ENCODE results near the gene GNG7. TPM values are rescaled to one million over a fixed set of nuclear protein-coding genes. Genes with fewer than 3 reads are reported as not detected.
"Not testable (repeated sequence)": the region's sequence is repeated elsewhere in the genome, so short reads cannot be mapped to it uniquely, and the experiment has no call there.

GNG7 gene
- total RNA-seq, 4 donors from 2014 or later: 4.7 to 15.6 (median 9.2) TPM

DNA sequence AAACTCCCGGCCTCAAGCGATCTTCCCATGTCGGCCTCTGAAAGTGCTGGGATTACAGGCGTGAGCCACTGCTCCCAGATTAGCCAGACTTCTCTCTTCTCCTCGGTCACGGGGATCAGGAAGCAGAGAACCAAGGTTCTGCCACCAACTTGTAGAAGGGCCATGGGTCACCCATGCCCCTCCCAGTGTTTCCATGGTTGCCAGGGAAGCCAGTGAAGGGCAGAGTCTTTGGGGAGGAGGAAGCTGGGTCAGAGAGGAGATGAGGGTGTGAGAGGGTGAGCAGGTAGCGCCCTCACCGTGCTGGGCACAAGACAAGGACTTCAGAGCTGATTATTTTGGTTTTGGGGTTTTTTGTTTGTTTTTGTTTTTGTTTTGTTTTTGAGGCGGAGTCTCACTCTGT lies 77.1 kb downstream of the GNG7 start:
- no peaks in the 10 kb centered on the region for H3K36me3 ChIP-seq
- H3K27ac ChIP-seq: peak overlapping the region in 1 of 4 donors; percentile 36
- ATAC-seq: no peak
- H3K9me3 ChIP-seq: peaks cover 0 to 2% (median 0%) of the 10 kb centered on the region in 3 donors
- H3K4me1 ChIP-seq: peaks cover 0 to 29% (median 4%) of the 10 kb centered on the region in 3 donors
- TF ChIP-seq POLR2A (IDR thresholded peaks at IDR 0.05) (no peak), EP300 (IDR thresholded peaks at IDR 0.05) (no peak), POLR2AphosphoS5 (IDR thresholded peaks at IDR 0.05) (no peak)
- TF ChIP-seq, protein P1, sequence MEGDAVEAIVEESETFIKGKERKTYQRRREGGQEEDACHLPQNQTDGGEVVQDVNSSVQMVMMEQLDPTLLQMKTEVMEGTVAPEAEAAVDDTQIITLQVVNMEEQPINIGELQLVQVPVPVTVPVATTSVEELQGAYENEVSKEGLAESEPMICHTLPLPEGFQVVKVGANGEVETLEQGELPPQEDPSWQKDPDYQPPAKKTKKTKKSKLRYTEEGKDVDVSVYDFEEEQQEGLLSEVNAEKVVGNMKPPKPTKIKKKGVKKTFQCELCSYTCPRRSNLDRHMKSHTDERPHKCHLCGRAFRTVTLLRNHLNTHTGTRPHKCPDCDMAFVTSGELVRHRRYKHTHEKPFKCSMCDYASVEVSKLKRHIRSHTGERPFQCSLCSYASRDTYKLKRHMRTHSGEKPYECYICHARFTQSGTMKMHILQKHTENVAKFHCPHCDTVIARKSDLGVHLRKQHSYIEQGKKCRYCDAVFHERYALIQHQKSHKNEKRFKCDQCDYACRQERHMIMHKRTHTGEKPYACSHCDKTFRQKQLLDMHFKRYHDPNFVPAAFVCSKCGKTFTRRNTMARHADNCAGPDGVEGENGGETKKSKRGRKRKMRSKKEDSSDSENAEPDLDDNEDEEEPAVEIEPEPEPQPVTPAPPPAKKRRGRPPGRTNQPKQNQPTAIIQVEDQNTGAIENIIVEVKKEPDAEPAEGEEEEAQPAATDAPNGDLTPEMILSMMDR (IDR thresholded peaks at IDR 0.05): no peak
- WGBS, 2 donors (ENCODE audit: low coverage in 1 of 2): 94% methylated on average over 3 of the region's 9 CpGs; no CpG with 5 or more reads in 1 of the 2 donors
- no peaks in the 10 kb centered on the region for H3K27me3 ChIP-seq
- no peak overlapping the region for H3K4me3 ChIP-seq

DNA sequence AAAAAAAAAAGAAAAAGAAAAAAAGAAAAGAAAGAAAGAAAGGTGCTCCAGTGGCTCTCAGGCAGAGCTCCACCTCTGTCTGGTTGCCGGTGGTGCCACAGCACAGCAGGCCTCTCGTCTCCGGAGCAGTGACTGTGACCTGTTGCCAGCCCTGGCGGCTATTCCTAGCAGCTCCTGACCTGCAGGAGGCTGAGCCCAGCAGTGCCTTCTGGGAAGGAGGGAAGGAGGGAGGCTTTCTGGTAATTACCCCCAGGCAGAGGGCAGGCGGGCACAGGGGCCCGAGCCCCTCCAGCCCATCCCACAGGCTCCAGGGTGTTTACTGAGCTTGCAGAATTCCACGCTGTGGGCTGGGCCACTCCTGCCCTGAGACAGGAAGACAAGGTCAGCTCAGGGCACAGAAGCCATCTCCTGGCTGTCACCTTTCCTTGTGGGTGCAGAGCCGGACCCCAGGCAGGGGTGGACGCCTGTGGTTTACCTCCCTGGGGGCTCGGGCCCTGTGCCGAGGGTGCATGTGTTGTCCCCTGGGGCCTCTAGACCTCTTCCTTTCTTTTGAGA lies 77.9 kb downstream of the GNG7 start:
- ATAC-seq: no peak
- no peak overlapping the region for H3K4me3 ChIP-seq
- peak overlapping the region in 1 of 4 donors; percentile 36 for H3K27ac ChIP-seq

DNA sequence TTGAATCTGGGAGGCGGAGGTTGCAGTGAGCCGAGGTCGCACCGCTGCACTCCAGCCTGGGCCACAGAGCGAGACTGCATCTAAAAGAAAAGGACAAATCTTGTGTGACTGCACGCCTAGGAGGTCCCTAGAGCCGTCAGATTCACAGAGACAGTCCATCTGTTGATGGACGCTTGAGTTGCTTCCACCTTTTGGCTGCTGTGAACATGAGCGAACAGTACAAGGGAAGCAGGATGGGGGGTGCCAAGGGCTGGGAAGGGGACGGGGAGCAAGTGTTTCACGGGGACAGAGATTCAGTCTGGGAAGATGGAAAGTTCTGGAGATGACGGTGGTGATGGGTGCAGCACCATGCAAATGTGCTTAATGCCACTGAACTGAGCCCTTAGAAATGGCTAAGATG lies 78.7 kb downstream of the GNG7 start:
- H3K27me3 ChIP-seq: no peaks in the 10 kb centered on the region
- ATAC-seq: no peak
- H3K9me3 ChIP-seq: no peaks in the 10 kb centered on the region
- H3K4me1 ChIP-seq: peaks cover 0 to 32% (median 4%) of the 10 kb centered on the region in 3 donors
- WGBS, 2 donors (ENCODE audit: low coverage in 1 of 2): 62 to 92% methylated on average over 3 to 4 of the region's 12 CpGs
- no peak for TF ChIP-seq POLR2AphosphoS5 (IDR thresholded peaks at IDR 0.05)
- TF ChIP-seq POLR2A (IDR thresholded peaks at IDR 0.05): no peak
- TF ChIP-seq, protein P1 (IDR thresholded peaks at IDR 0.05): no peak
- H3K27ac ChIP-seq: no peak overlapping the region
- H3K4me3 ChIP-seq: no peak overlapping the region
- H3K36me3 ChIP-seq: no peaks in the 10 kb centered on the region

More for the DNA sequence above, 77.9 kb downstream of the GNG7 start:
- 60 to 71% methylated on average over 1 to 2 of the region's 11 CpGs for WGBS, 2 donors (ENCODE audit: low coverage in 1 of 2)
- Histone ChIP-seq H3K27me3 (no peaks in the 10 kb centered on the region), H3K36me3 (no peaks in the 10 kb centered on the region), H3K9me3 (no peaks in the 10 kb centered on the region), H3K4me1 (peaks cover 0 to 32% (median 4%) of the 10 kb centered on the region in 3 donors)
- TF ChIP-seq POLR2A (IDR thresholded peaks at IDR 0.05) (no peak), POLR2AphosphoS5 (IDR thresholded peaks at IDR 0.05) (peak; percentile 25), EP300 (IDR thresholded peaks at IDR 0.05) (no peak)
- TF ChIP-seq, protein P1 (IDR thresholded peaks at IDR 0.05): no peak

DNA sequence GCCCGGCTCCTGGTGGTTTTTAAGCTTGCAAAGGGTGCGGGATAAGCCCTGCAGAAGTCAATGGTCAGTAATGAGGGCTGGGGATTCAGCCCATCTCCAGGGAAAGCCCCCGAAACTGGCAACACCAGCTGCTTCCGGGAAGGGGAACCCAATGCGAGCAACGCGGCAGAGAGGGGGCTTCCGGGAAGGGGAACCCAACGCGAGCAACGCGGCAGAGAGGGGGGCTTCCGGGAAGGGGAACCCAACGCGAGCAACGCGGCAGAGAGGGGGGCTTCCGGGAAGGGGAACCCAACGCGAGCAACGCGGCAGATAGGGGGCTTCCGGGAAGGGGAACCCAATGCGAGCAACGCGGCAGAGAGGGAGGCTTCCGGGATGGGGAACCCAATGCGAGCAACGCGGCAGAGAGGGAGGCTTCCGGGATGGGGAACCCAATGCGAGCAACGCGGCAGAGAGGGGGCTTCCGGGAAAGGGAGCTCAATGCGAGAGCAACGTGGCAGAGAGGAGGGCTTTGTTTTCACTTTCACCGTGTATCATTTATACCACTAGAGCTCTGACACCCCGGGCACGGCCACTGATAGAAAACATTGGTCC lies 80.0 kb downstream of the GNG7 start:
- H3K27me3 ChIP-seq, H3K27ac ChIP-seq, ATAC-seq, H3K36me3 ChIP-seq, H3K9me3 ChIP-seq, H3K4me3 ChIP-seq: not testable (repeated sequence)
- H3K4me1 ChIP-seq: peaks cover 0 to 26% (median 4%) of the 10 kb centered on the region in 3 donors
- WGBS, 2 donors (ENCODE audit: low coverage in 1 of 2): 84 to 95% methylated on average over 14 to 26 of the region's 40 CpGs

DNA sequence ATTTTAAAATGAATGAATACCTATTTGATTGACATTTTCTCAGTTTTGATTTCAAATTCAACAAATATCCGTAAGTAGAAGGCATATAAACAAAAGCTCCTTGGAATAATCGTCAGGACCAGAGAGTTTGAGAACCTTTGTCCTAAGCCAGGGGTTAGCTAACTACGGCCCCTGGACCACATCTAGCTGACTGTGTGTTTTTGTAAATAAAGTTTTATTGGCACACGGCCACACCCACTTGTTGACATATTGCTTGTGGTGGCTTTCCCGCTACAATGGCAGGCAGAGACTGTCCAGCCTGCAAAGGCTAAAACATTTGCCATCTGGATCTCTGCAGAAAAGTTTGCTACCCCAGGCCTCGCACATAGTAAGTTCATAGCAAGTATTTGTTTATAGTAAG lies 83.4 kb downstream of the GNG7 start:
- H3K36me3 ChIP-seq: no peaks in the 10 kb centered on the region
- H3K4me1 ChIP-seq: peaks cover 0 to 9% (median 0%) of the 10 kb centered on the region in 3 donors
- H3K27me3 ChIP-seq: no peaks in the 10 kb centered on the region
- H3K9me3 ChIP-seq: peaks cover 0 to 5% (median 0%) of the 10 kb centered on the region in 3 donors
- H3K4me3 ChIP-seq: no peak overlapping the region
- peak overlapping the region in 1 of 4 donors; percentile 8 for H3K27ac ChIP-seq
- TF ChIP-seq, protein P1 (IDR thresholded peaks at IDR 0.05): no peak
- TF ChIP-seq EP300 (IDR thresholded peaks at IDR 0.05): no peak
- no peak for TF ChIP-seq POLR2AphosphoS5 (IDR thresholded peaks at IDR 0.05)
- no peak for TF ChIP-seq POLR2A (IDR thresholded peaks at IDR 0.05)
- WGBS, 2 donors (ENCODE audit: low coverage in 1 of 2): 79 to 88% methylated on average over 3 to 4 of the region's 6 CpGs
- ATAC-seq: no peak
